Ovary (tissue), 9 donors: Measurements from ENCODE around the gene NTNG2. TPM values are rescaled to one million over a fixed set of nuclear protein-coding genes. Genes with fewer than 3 reads are reported as not detected.

Source experiments
- DNase-seq, 5 donors: peaks; one replicate each; pipeline ENCODE4 v3.0.0-alpha.2; 2019 to 2020
- H3K27ac ChIP-seq, 2 donors: fragments of 200-600 bp; one replicate each; pipeline versions ENCODE4 v1.5.1 to v1.8.0; 2019 to 2022
- H3K27me3 ChIP-seq: fragments of 200-600 bp; one replicate; pipeline ENCODE4 v1.8.0; 2022
- H3K36me3 ChIP-seq: fragments of 200-600 bp; sonication (generic); one replicate; pipeline ENCODE4 v1.5.1; 2019
- H3K4me1 ChIP-seq: one replicate; pipeline ENCODE4 v1.8.1; 2013; ENCODE audit warnings: mild to moderate bottlenecking, moderate library complexity; ENCODE audit not compliant: insufficient read depth
- H3K4me3 ChIP-seq: fragments of 200-600 bp; sonication (generic); one replicate; pipeline ENCODE4 v1.5.1; 2017
- H3K9me3 ChIP-seq, 2 donors: fragments of 200-600 bp in 1 of 2; sonication (generic) in 1 of 2; one replicate each; pipeline versions ENCODE4 v1.5.1 to v1.8.1; 2013 to 2019; ENCODE audit warnings: mild to moderate bottlenecking in 1 of 2, moderate library complexity in 1 of 2
- EP300 ChIP-seq: sonication (generic); formaldehyde crosslinking; IDR thresholded peaks from one replicate; pipeline ENCODE4 v1.6.1; 2017; ENCODE audit warnings: antibody characterized with exemption
- POLR2A ChIP-seq: fragments of 450-650 bp; IDR thresholded peaks from one replicate; pipeline ENCODE4 v1.6.1; 2017; ENCODE audit warnings: antibody characterized with exemption, mild to moderate bottlenecking, moderate library complexity
- WGBS, 3 donors: extraction: QIAGEN DNeasy Blood & Tissue Kit in 1 of 3; methylation state at CpG; one replicate each; pipeline versions ENCODE4 v1.1.5 to v1.1.7; 2013 to 2017; 5-methylcytosine and 5-hydroxymethylcytosine counted together
- intact Hi-C, 4 donors: fragments of 100-400 bp; cut with DNase I; formaldehyde crosslinking; loops; one replicate each; pipeline versions ENCODE4 v1.11.0 to v1.15.1; 2022 to 2023
- polyA plus RNA-seq, 2 donors: library from polyadenylated mRNA; stranded (reverse); fragments of 200-250 nt in 1 of 2; fragments of 350-450 nt in 1 of 2; fragmentation: Illumina TruSeq in 1 of 2; extraction: RNeasy Lipid Tissue Mini Kit (QIAGEN cat#74804) in 1 of 2; gene quantifications; one replicate each; pipeline ENCODE4 v1.2.3, GENCODE V29; 2013 to 2014
- total RNA-seq, 7 donors: library from RNA; depleted of rRNA in 2 of 7; stranded (reverse); fragments of >200 nt in 2 of 7; fragmentation: NEBNext Ultra II Directional in 3 of 7; extraction: Animal tissue kit (Norgen Biotek cat#: 25700) in 3 of 7; gene quantifications; one replicate each; pipeline versions ENCODE4 v1.1.0 to v1.2.4, GENCODE V29; 2016 to 2023
- TF ChIP-seq, protein P1 (sequence below), 3 donors: fragments of 450-650 bp in 2 of 3; fragments of 200-600 bp in 1 of 3; IDR thresholded peaks; one replicate each; pipeline versions ENCODE4 v1.5.1 to v1.8.0; 2016 to 2022; ENCODE audit warnings: antibody characterized with exemption in 3 of 3, mild to moderate bottlenecking in 1 of 3
- donor health status: DM: no; HTN: no; CAD: no; lungs with moderate emphysema.
- donor health status: DM: no; HTN: no; CAD: no.
- donor health status: Bipolar disorder and iron deficiency.
- donor health status: DM: yes; HTN: yes; CAD: no.
- donor health status: DM: no; HTN: no; CAD: no.
- donor health status: DM: yes; HTN: yes; CAD: no.

NTNG2 gene
- total and polyA plus RNA-seq, 9 donors, result 0.12 to 2.6 (median 0.81) TPM

DNA sequence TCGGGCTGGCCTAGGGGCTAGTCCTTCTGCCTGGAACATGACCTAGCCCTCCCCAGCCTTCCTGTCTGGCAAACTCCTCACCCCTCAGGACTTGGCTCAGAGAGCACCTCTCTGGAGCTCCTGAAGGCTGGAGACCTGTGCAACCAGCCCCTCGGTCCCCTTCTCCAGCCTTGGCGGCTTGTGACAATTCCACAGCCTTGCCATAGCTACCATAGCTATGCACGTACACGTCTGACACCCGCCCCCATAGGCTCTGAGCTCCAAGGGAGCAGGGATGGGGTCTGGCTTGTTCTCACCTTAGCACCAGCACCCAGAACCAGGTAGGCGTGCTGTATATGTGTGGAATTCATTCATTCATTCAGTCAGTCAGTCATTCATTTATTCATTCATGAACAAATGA lies 49.7 kb downstream of the NTNG2 start:
- Histone ChIP-seq H3K4me3 (no peak overlapping the region), H3K4me1 (peaks cover 5% of the 10 kb centered on the region), H3K36me3 (no peaks in the 10 kb centered on the region), H3K9me3 (no peaks in the 10 kb centered on the region), H3K27me3 (no peaks in the 10 kb centered on the region), H3K27ac (no peak overlapping the region)
- TF ChIP-seq, protein P1, sequence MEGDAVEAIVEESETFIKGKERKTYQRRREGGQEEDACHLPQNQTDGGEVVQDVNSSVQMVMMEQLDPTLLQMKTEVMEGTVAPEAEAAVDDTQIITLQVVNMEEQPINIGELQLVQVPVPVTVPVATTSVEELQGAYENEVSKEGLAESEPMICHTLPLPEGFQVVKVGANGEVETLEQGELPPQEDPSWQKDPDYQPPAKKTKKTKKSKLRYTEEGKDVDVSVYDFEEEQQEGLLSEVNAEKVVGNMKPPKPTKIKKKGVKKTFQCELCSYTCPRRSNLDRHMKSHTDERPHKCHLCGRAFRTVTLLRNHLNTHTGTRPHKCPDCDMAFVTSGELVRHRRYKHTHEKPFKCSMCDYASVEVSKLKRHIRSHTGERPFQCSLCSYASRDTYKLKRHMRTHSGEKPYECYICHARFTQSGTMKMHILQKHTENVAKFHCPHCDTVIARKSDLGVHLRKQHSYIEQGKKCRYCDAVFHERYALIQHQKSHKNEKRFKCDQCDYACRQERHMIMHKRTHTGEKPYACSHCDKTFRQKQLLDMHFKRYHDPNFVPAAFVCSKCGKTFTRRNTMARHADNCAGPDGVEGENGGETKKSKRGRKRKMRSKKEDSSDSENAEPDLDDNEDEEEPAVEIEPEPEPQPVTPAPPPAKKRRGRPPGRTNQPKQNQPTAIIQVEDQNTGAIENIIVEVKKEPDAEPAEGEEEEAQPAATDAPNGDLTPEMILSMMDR (IDR thresholded peaks at IDR 0.05), result no peak
- TF ChIP-seq POLR2A, result no peak
- no peak for TF ChIP-seq EP300
- DNase-seq, result no peak
- intact Hi-C loops, result no loop called here
- WGBS, 3 donors, result 86 to 96% (median 91%) methylated on average over 7 of the region's 7 CpGs

DNA sequence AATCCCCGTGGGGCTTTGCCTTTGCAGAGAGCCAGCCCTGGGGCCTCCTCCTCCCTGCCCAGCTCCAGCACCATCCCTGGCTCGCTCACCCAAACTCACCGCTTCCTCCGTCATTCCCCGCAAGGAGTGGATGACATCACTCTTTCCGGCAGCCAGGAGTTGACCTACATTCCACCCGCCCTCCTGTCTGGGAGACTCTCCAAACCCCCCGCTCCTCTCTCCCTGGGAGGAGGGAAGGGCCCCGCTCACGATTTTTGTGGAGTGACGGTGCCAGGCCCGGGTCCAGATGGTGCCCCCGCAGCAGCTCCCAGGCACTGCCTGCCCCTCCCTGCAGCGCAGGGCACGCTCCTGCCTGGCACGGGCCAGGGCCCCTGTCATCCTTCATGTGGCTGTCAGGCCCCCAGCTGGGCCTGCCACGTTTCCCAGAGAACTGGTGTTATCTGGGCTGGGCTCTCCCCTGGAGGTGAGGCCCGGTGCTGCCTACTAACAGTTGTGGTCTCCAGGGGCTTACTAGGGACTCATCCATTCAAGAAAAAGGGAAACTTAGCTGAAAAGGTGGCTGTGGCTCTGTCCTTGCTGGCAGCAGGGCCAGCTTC lies 52.3 kb downstream of the NTNG2 start:
- intact Hi-C loops, result no loop called here
- no peaks in the 10 kb centered on the region for H3K27me3 ChIP-seq
- peaks cover 5% of the 10 kb centered on the region for H3K4me1 ChIP-seq
- DNase-seq, result peak; percentile 71 to 81 (median 76)
- TF ChIP-seq, protein P1 (IDR thresholded peaks at IDR 0.05), result no peak
- TF ChIP-seq EP300 (no peak), POLR2A (no peak)
- no peaks in the 10 kb centered on the region for H3K36me3 ChIP-seq
- H3K4me3 ChIP-seq, result no peak overlapping the region
- whole genome bisulfite sequencing, 3 donors, result 1 to 3% (median 3%) methylated on average over 17 to 18 of the region's 18 CpGs
- H3K9me3 ChIP-seq, result no peaks in the 10 kb centered on the region
- no peak overlapping the region for H3K27ac ChIP-seq

DNA sequence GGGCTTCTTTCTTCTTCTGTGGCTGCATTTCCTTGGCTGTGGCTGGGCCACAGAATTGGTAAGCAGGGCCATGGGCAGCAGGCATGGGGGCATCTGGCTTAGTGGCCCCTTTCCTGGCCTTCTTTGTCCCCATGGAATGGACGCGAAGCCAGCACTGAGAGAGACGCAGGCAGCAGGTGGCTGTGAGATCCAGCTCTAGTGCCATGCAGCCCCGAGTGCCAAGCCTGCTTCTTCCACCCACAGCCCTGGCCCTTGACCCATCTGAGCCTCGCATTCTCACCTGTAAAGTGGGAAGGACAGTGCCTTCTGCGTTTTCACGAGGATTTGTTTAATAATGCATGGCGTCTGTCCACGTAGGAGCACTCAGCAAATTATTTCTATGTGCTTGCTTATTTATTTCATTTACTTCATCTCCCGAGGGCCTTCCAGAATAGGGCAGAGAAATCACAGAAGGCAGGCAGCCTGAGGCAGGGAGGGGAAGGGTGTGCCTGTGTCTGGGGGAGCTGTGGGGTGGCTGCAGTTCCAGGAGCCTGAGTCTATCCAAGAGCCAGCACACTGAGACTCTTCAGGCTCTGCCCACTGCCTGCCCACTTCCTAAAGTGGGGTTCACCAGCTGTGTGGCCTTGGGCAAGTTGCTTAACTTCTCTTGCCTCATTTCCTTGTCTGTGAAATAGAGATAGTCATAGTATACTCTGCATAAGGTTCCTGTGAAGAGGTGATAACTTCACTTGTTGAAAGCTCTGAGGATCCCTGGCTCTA lies 55.2 kb downstream of the NTNG2 start:
- no peak overlapping the region for H3K4me3 ChIP-seq
- no peaks in the 10 kb centered on the region for H3K27me3 ChIP-seq
- H3K27ac ChIP-seq, result no peak overlapping the region
- intact Hi-C loops, result no loop called here
- H3K36me3 ChIP-seq, result no peaks in the 10 kb centered on the region
- 73 to 76% (median 74%) methylated on average over 10 of the region's 10 CpGs for WGBS, 3 donors
- DNase-seq, result no peak
- H3K4me1 ChIP-seq, result peaks cover 8% of the 10 kb centered on the region
- TF ChIP-seq EP300 (no peak), POLR2A (no peak)
- TF ChIP-seq, protein P1 (IDR thresholded peaks at IDR 0.05), result no peak
- no peaks in the 10 kb centered on the region for H3K9me3 ChIP-seq

DNA sequence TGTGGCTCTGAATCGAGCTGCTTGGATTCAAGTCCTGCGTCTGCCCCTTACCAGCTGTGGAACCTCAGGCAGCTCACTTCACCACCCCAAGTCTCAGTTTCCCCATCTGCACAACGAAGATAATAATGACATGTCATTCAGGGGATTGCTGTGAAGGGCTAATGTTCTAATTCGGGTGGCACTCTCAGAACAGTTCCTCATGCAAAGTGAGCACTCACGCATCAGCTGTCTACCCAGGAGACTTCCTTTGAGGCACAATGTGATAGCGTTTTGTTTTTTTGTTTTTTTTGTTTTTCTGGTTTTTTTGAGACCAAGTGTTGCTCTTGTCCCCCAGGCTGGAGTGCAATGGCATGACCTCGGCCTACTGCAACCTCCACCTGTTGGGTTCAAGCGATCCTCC lies 56.4 kb downstream of the NTNG2 start:
- Histone ChIP-seq H3K4me3 (no peak overlapping the region), H3K9me3 (no peaks in the 10 kb centered on the region), H3K27ac (no peak overlapping the region), H3K27me3 (no peaks in the 10 kb centered on the region), H3K36me3 (no peaks in the 10 kb centered on the region), H3K4me1 (peaks cover 8% of the 10 kb centered on the region)
- TF ChIP-seq, protein P1 (IDR thresholded peaks at IDR 0.05), result no peak
- TF ChIP-seq POLR2A (no peak), EP300 (no peak)
- no peak for DNase-seq
- WGBS, 3 donors, result 83 to 90% (median 88%) methylated on average over 8 of the region's 8 CpGs
- intact Hi-C loops, result no loop called here
